Neuronal stem cell (in vitro differentiated cells): ENCODE measurements around the gene CDK13.

ENCODE experiments used
- DNase-seq: peaks from one replicate; pipeline ENCODE4 v3.0.0-alpha.2; 2013; ENCODE audit warnings: low spot score
- H2AFZ ChIP-seq: one replicate; pipeline ENCODE4 v1.6.1; 2013; ENCODE audit warnings: mild to moderate bottlenecking, low read length, inconsistent platforms
- H2AK5ac ChIP-seq: 2 replicates; pipeline ENCODE4 v1.6.1; 2013; ENCODE audit warnings: low read depth, mild to moderate bottlenecking, inconsistent platforms, low read length, moderate library complexity, mixed read lengths
- H2BK120ac ChIP-seq: 2 replicates; pipeline ENCODE4 v1.6.1; 2013; ENCODE audit warnings: low read depth, mild to moderate bottlenecking, inconsistent platforms, low read length, moderate library complexity, mixed read lengths
- H2BK12ac ChIP-seq: one replicate; pipeline ENCODE4 v1.6.1; 2013; ENCODE audit warnings: low read length, inconsistent platforms
- H2BK15ac ChIP-seq: 2 replicates; pipeline ENCODE4 v1.6.1; 2013; ENCODE audit warnings: mild to moderate bottlenecking, low read length, inconsistent platforms, mixed read lengths
- H2BK5ac ChIP-seq: one replicate; pipeline ENCODE4 v1.6.1; 2013; ENCODE audit warnings: inconsistent platforms, mild to moderate bottlenecking, low read length, moderate library complexity
- H3K14ac ChIP-seq: one replicate; pipeline ENCODE4 v1.6.1; 2013; ENCODE audit warnings: low read length, inconsistent platforms
- H3K18ac ChIP-seq: 2 replicates; pipeline ENCODE4 v1.6.1; 2013; ENCODE audit warnings: low read length, inconsistent platforms
- H3K23ac ChIP-seq: 2 replicates; pipeline ENCODE4 v1.6.1; 2013; ENCODE audit warnings: low read depth, mild to moderate bottlenecking, mixed read lengths, low read length, inconsistent platforms; ENCODE audit not compliant: poor library complexity
- H3K27ac ChIP-seq: replicated peaks from 3 replicates; pipeline ENCODE4 v1.5.1; 2013; ENCODE audit warnings: low read length, inconsistent platforms
- H3K27me3 ChIP-seq, 3 experiments: 2 replicates each; pipeline ENCODE4 v1.6.1; 2013; ENCODE audit warnings: low read length in 3 of 3, mild to moderate bottlenecking in 2 of 3, inconsistent platforms in 1 of 3, low read depth in 1 of 3, mixed read lengths in 1 of 3, moderate library complexity in 1 of 3; ENCODE audit not compliant: control insufficient read depth in 3 of 3, insufficient read depth in 3 of 3
- H3K36me3 ChIP-seq, 2 donors: replicated peaks in 1 of 2; 2 replicates each; pipeline ENCODE4 v1.6.1; 2013; ENCODE audit warnings: low read length in 2 of 2; ENCODE audit not compliant: control insufficient read depth in 2 of 2, insufficient read depth in 2 of 2
- H3K4ac ChIP-seq: 2 replicates; pipeline ENCODE4 v1.6.1; 2013; ENCODE audit warnings: inconsistent platforms, mild to moderate bottlenecking, low read length, moderate library complexity
- H3K4me1 ChIP-seq, 2 donors: 1 replicate in 1 of 2; 2 replicates in 1 of 2; pipeline ENCODE4 v1.6.1; 2013; ENCODE audit warnings: low read length in 2 of 2, low read depth in 1 of 2; ENCODE audit not compliant: control insufficient read depth in 2 of 2, insufficient read depth in 1 of 2
- H3K4me2 ChIP-seq: one replicate; pipeline ENCODE4 v1.6.1; 2013; ENCODE audit warnings: mild to moderate bottlenecking, low read length, inconsistent platforms; ENCODE audit not compliant: insufficient read depth, poor library complexity, severe bottlenecking
- H3K4me3 ChIP-seq, 2 donors: 2 replicates each; pipeline ENCODE4 v1.5.1; 2013; ENCODE audit warnings: low read length in 2 of 2, mild to moderate bottlenecking in 2 of 2, inconsistent platforms in 1 of 2, moderate library complexity in 1 of 2
- H3K79me1 ChIP-seq: one replicate; pipeline ENCODE4 v1.6.1; 2013; ENCODE audit warnings: low read depth, mild to moderate bottlenecking, inconsistent platforms, low read length, moderate library complexity
- H3K9ac ChIP-seq: one replicate; pipeline ENCODE4 v1.6.1; 2013; ENCODE audit warnings: mild to moderate bottlenecking, low read depth, low read length, inconsistent platforms; ENCODE audit not compliant: poor library complexity
- H3K9me3 ChIP-seq, 2 donors: replicated peaks in 1 of 2; 2 replicates each; pipeline versions ENCODE3 to v1.6.1; 2013; ENCODE audit warnings: low read length in 2 of 2, mild to moderate bottlenecking in 2 of 2, inconsistent platforms in 1 of 2, low read depth in 1 of 2, mixed read lengths in 1 of 2, moderate library complexity in 1 of 2; ENCODE audit not compliant: control insufficient read depth in 2 of 2, insufficient read depth in 1 of 2
- H4K8ac ChIP-seq: one replicate; pipeline ENCODE4 v1.6.1; 2013; ENCODE audit warnings: low read depth, mild to moderate bottlenecking, inconsistent platforms, low read length, moderate library complexity
- H4K91ac ChIP-seq: one replicate; pipeline ENCODE4 v1.6.1; 2013; ENCODE audit warnings: low read length, low read depth, mild to moderate bottlenecking, inconsistent platforms; ENCODE audit not compliant: poor library complexity
- WGBS, 2 donors: extraction: QIAGEN DNeasy Blood & Tissue Kit; methylation state at CpG; one replicate each; pipeline ENCODE4 v1.1.7; 2013; ENCODE audit warnings: missing lambda C conversion rate in 2 of 2, mixed read lengths in 1 of 2; ENCODE audit not compliant: insufficient read length in 2 of 2, insufficient replicate concordance in 1 of 2; ENCODE audit errors: extremely low coverage in 2 of 2; 5-methylcytosine and 5-hydroxymethylcytosine counted together

Gene CDK13

DNA sequence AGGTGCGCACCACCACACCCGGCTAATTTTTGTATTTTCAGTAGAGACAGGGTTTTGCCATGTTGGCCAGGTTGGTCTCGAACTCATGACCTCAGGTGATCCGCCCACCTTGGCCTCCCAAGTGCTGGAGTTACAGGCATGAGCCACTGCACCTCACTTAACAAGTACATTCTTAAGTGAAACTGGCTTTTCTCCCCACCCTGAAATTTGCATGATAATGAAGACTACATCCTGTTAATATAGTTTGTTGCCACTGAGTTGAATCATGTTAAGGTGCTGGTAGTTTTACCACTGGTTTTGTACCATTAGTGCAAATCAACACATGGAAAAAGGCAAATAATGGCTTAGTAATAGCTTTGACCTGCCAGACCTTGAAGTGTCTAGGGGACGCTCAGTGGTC is 122.2 kb downstream of the CDK13 start:
- no peak overlapping the region for H2BK15ac ChIP-seq
- H3K4me3 ChIP-seq = no peak overlapping the region
- no peak overlapping the region for H2BK12ac ChIP-seq
- H3K9me3 ChIP-seq = no peaks in the 10 kb centered on the region
- no peak overlapping the region for H2BK5ac ChIP-seq
- H4K8ac ChIP-seq = no peak overlapping the region
- H3K36me3 ChIP-seq = peaks cover 0 to 20% of the 10 kb centered on the region in 2 donors
- H3K4ac ChIP-seq = no peak overlapping the region
- no peak overlapping the region for H3K4me2 ChIP-seq
- H3K4me1 ChIP-seq = no peaks in the 10 kb centered on the region
- H2BK120ac ChIP-seq = no peak overlapping the region
- H2AK5ac ChIP-seq = no peak overlapping the region
- DNase-seq = no peak
- H3K9ac ChIP-seq = no peak overlapping the region
- no peak overlapping the region for H4K91ac ChIP-seq
- H2AFZ ChIP-seq = no peak overlapping the region
- H3K18ac ChIP-seq = no peak overlapping the region
- H3K79me1 ChIP-seq = no peaks in the 10 kb centered on the region
- H3K27me3 ChIP-seq = no peaks in the 10 kb centered on the region
- H3K23ac ChIP-seq = no peak overlapping the region
- no peak overlapping the region for H3K27ac ChIP-seq
- no CpG with 5 or more reads among the region's 5 CpGs for WGBS, 2 donors
- H3K14ac ChIP-seq = no peak overlapping the region

DNA sequence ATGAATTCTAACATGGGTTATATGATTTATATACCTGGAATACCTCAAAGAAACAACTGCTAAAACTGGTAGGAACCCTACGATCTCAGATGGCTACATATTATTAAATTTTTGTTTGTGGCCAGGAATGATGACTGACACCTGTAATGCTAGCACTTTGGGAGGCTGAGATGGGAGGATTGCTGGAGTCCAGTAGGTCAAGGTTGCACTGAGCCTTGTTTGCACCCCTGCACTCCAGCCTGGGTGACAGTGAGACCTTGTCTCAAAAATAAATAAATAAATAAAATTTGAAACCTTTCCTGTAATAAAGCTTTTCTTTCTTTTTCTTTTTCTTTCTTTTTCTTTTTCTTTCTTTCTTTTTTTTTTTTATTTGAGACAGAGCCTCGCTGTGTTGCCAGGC is 123.2 kb downstream of the CDK13 start:
- peaks cover 0 to 25% of the 10 kb centered on the region in 2 donors for H3K36me3 ChIP-seq
- no peak overlapping the region for H3K4me3 ChIP-seq
- no peak overlapping the region for H2BK5ac ChIP-seq
- no peak overlapping the region for H2BK120ac ChIP-seq
- H2BK15ac ChIP-seq = no peak overlapping the region
- no peak overlapping the region for H3K9ac ChIP-seq
- H3K27me3 ChIP-seq = no peaks in the 10 kb centered on the region
- no peak overlapping the region for H3K4me2 ChIP-seq
- WGBS, 2 donors = no CpG with 5 or more reads among the region's 2 CpGs
- DNase-seq = no peak
- no peaks in the 10 kb centered on the region for H3K4me1 ChIP-seq
- H3K27ac ChIP-seq = no peak overlapping the region
- H3K14ac ChIP-seq = no peak overlapping the region
- H3K18ac ChIP-seq = no peak overlapping the region
- H3K23ac ChIP-seq = no peak overlapping the region
- H3K4ac ChIP-seq = no peak overlapping the region
- no peak overlapping the region for H2AFZ ChIP-seq
- H3K79me1 ChIP-seq = no peaks in the 10 kb centered on the region
- no peak overlapping the region for H2BK12ac ChIP-seq
- H4K8ac ChIP-seq = no peak overlapping the region
- no peak overlapping the region for H4K91ac ChIP-seq
- no peaks in the 10 kb centered on the region for H3K9me3 ChIP-seq
- H2AK5ac ChIP-seq = no peak overlapping the region

DNA sequence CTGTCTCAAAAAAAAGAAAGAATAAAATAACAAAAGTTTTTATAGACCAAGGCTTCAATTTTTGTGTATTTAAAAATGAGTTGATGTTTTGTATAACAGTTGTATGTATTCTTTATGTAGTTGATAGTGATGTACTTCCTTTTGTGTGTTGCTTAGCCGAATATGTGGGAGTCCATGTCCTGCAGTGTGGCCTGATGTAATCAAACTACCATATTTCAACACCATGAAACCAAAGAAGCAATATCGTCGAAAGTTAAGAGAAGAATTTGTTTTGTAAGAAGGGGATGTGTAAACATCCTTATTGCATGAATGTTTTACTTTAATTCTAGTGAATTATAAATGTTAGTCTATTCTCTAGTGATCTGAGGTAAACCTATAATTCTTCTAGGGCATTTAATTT is 127.8 kb downstream of the CDK13 start:
- Histone ChIP-seq H4K91ac (no peak overlapping the region), H3K9ac (no peak overlapping the region), H3K27ac (no peak overlapping the region), H2BK15ac (no peak overlapping the region), H3K79me1 (no peaks in the 10 kb centered on the region), H2BK12ac (no peak overlapping the region), H3K4ac (no peak overlapping the region), H3K36me3 (peaks cover 0 to 44% of the 10 kb centered on the region in 2 donors), H3K4me3 (no peak overlapping the region), H2BK5ac (no peak overlapping the region), H2BK120ac (no peak overlapping the region), H3K4me1 (no peaks in the 10 kb centered on the region), H4K8ac (no peak overlapping the region), H2AK5ac (no peak overlapping the region), H3K4me2 (no peak overlapping the region), H3K27me3 (no peaks in the 10 kb centered on the region), H3K9me3 (no peaks in the 10 kb centered on the region), H3K14ac (no peak overlapping the region), H3K23ac (no peak overlapping the region), H2AFZ (no peak overlapping the region), H3K18ac (no peak overlapping the region)
- no CpG with 5 or more reads among the region's 3 CpGs for WGBS, 2 donors
- DNase-seq = no peak

GRCh38 chr7:40092182-40092581 is 142.1 kb downstream of the CDK13 start:
- no peak overlapping the region for H3K4ac ChIP-seq
- no peak overlapping the region for H4K91ac ChIP-seq
- no peaks in the 10 kb centered on the region for H3K9me3 ChIP-seq
- DNase-seq = no peak
- H2AFZ ChIP-seq = no peak overlapping the region
- H2AK5ac ChIP-seq = no peak overlapping the region
- WGBS, 2 donors = no CpG with 5 or more reads among the region's 2 CpGs
- no peak overlapping the region for H3K4me2 ChIP-seq
- no peaks in the 10 kb centered on the region for H3K79me1 ChIP-seq
- H2BK12ac ChIP-seq = no peak overlapping the region
- no peak overlapping the region for H3K23ac ChIP-seq
- no peak overlapping the region for H3K4me3 ChIP-seq
- no peak overlapping the region for H2BK5ac ChIP-seq
- no peak overlapping the region for H3K9ac ChIP-seq
- no peak overlapping the region for H2BK15ac ChIP-seq
- H3K27me3 ChIP-seq = no peaks in the 10 kb centered on the region
- no peak overlapping the region for H3K14ac ChIP-seq
- no peaks in the 10 kb centered on the region for H3K4me1 ChIP-seq
- H2BK120ac ChIP-seq = no peak overlapping the region
- H4K8ac ChIP-seq = no peak overlapping the region
- H3K18ac ChIP-seq = no peak overlapping the region
- H3K27ac ChIP-seq = no peak overlapping the region
- peaks cover 15 to 90% of the 10 kb centered on the region in 2 donors for H3K36me3 ChIP-seq
